HEK293 (cell line): ENCODE measurements around the gene PPIE.

Source experiments
- CTCF ChIA-PET: fragments of 350-600 bp; formaldehyde crosslinking; extraction: SDS; loops from one replicate; lab custom pipeline; 2021; ENCODE audit warnings: antibody characterized with exemption; lab: Yijun Ruan, JAX
- POLR2A ChIA-PET: fragments of 300-600 bp; formaldehyde crosslinking; extraction: SDS; loops from one replicate; lab custom pipeline; 2020; ENCODE audit warnings: antibody characterized with exemption, inconsistent platforms; lab: Yijun Ruan, JAX
- H3K27ac ChIP-seq: fragments of 200-500 bp; sonication (Bioruptor generic); 2 replicates; pipeline ENCODE4 v1.5.1; 2014; ENCODE audit warnings: low read depth, low read length, control low read depth, inconsistent platforms; ENCODE audit errors: extremely low read depth
- H3K36me3 ChIP-seq, 2 experiments: fragments of 200-500 bp in 1 of 2; sonication (Bioruptor generic) in 1 of 2; 1 replicate in 1 of 2; 2 replicates in 1 of 2; pipeline ENCODE4 v1.5.1; 2014 to 2017; ENCODE audit warnings: inconsistent platforms in 2 of 2, low read length in 2 of 2; ENCODE audit not compliant: control insufficient read depth in 2 of 2, insufficient read depth in 1 of 2
- H3K4me1 ChIP-seq: fragments of 200-500 bp; sonication (Bioruptor generic); 2 replicates; pipeline ENCODE4 v1.5.1; 2014; ENCODE audit warnings: mild to moderate bottlenecking, low read length, inconsistent platforms; ENCODE audit not compliant: control insufficient read depth, insufficient read depth
- H3K4me3 ChIP-seq: 2 replicates; pipeline ENCODE4 v1.5.1; 2011; ENCODE audit warnings: low read depth, mild to moderate bottlenecking, control low read depth, low read length, moderate library complexity
- H3K9me3 ChIP-seq: fragments of 200-500 bp; sonication (Bioruptor generic); 2 replicates; pipeline ENCODE4 v1.5.1; 2014; ENCODE audit warnings: low read depth, low read length, inconsistent platforms; ENCODE audit not compliant: control insufficient read depth, insufficient read depth
- AEBP2 ChIP-seq: fragments of 450-650 bp; formaldehyde crosslinking; IDR thresholded peaks from 2 replicates; pipeline ENCODE4 v1.5.1; 2016; ENCODE audit warnings: missing biosample characterization, missing genetic modification characterization, borderline replicate concordance
- FEZF1 ChIP-seq: fragments of 450-650 bp; formaldehyde crosslinking; IDR thresholded peaks from 2 replicates; pipeline ENCODE4 v1.5.1; 2016; ENCODE audit warnings: missing biosample characterization, missing genetic modification characterization
- GFI1B ChIP-seq: fragments of 450-650 bp; formaldehyde crosslinking; IDR thresholded peaks from 2 replicates; pipeline ENCODE4 v1.5.1; 2016; ENCODE audit warnings: missing biosample characterization, missing genetic modification characterization
- IKZF3 ChIP-seq: fragments of 450-650 bp; IDR thresholded peaks from 2 replicates; pipeline ENCODE4 v1.5.0; 2018; ENCODE audit warnings: missing biosample characterization, mild to moderate bottlenecking, missing genetic modification characterization, moderate library complexity
- KLF1 ChIP-seq: fragments of 450-650 bp; formaldehyde crosslinking; IDR thresholded peaks from 2 replicates; pipeline ENCODE4 v1.5.1; 2016; ENCODE audit warnings: missing biosample characterization, missing genetic modification characterization
- KLF16 ChIP-seq: fragments of 450-650 bp; formaldehyde crosslinking; IDR thresholded peaks from 2 replicates; pipeline ENCODE4 v1.5.1; 2017; ENCODE audit warnings: missing biosample characterization, missing genetic modification characterization
- KLF9 ChIP-seq: fragments of 450-650 bp; formaldehyde crosslinking; IDR thresholded peaks from 2 replicates; pipeline ENCODE4 v1.5.1; 2016; ENCODE audit warnings: missing biosample characterization, missing genetic modification characterization, low read depth
- MZF1 ChIP-seq: fragments of 450-650 bp; formaldehyde crosslinking; IDR thresholded peaks from 2 replicates; pipeline ENCODE4 v1.5.1; 2017; ENCODE audit warnings: missing biosample characterization, missing genetic modification characterization, borderline replicate concordance
- SCRT2 ChIP-seq: fragments of 450-650 bp; formaldehyde crosslinking; IDR thresholded peaks from 2 replicates; pipeline ENCODE4 v1.5.1; 2016; ENCODE audit warnings: missing biosample characterization, missing genetic modification characterization
- ZBTB20 ChIP-seq: fragments of 450-650 bp; formaldehyde crosslinking; IDR thresholded peaks from 2 replicates; pipeline ENCODE4 v1.5.1; 2016; ENCODE audit warnings: missing biosample characterization, missing genetic modification characterization
- ZBTB48 ChIP-seq: fragments of 450-650 bp; formaldehyde crosslinking; IDR thresholded peaks from 2 replicates; pipeline ENCODE4 v1.5.1; 2016; ENCODE audit warnings: missing biosample characterization, missing genetic modification characterization
- ZNF16 ChIP-seq: fragments of 450-650 bp; formaldehyde crosslinking; IDR thresholded peaks from 2 replicates; pipeline ENCODE4 v1.5.1; 2016; ENCODE audit warnings: low read depth, missing biosample characterization, missing genetic modification characterization
- ZNF175 ChIP-seq: fragments of 450-650 bp; formaldehyde crosslinking; IDR thresholded peaks from 2 replicates; pipeline ENCODE4 v1.5.1; 2016; ENCODE audit warnings: missing biosample characterization, missing genetic modification characterization
- ZNF24 ChIP-seq: fragments of 450-650 bp; formaldehyde crosslinking; IDR thresholded peaks from 2 replicates; pipeline ENCODE4 v1.5.1; 2016; ENCODE audit warnings: missing biosample characterization, missing genetic modification characterization
- ZNF266 ChIP-seq: fragments of 450-650 bp; formaldehyde crosslinking; IDR thresholded peaks from 2 replicates; pipeline ENCODE4 v1.5.1; 2016; ENCODE audit warnings: missing biosample characterization, missing genetic modification characterization, low read depth
- ZNF292 ChIP-seq: fragments of 450-650 bp; formaldehyde crosslinking; IDR thresholded peaks from 2 replicates; pipeline ENCODE4 v1.5.1; 2016; ENCODE audit warnings: low read depth, missing biosample characterization, missing genetic modification characterization, borderline replicate concordance
- ZNF366 ChIP-seq: fragments of 450-650 bp; formaldehyde crosslinking; conservative IDR thresholded peaks from 2 replicates; pipeline ENCODE4 v1.5.1; 2016; ENCODE audit warnings: missing biosample characterization, missing genetic modification characterization
- ZNF423 ChIP-seq: fragments of 450-650 bp; formaldehyde crosslinking; IDR thresholded peaks from 2 replicates; pipeline ENCODE4 v1.5.1; 2016; ENCODE audit warnings: missing biosample characterization, missing genetic modification characterization
- ZNF433 ChIP-seq: fragments of 450-650 bp; formaldehyde crosslinking; IDR thresholded peaks from 2 replicates; pipeline ENCODE4 v1.5.1; 2016; ENCODE audit warnings: missing biosample characterization, missing genetic modification characterization, low read depth
- ZNF561 ChIP-seq: fragments of 450-650 bp; IDR thresholded peaks from 2 replicates; pipeline ENCODE4 v1.5.1; 2018; ENCODE audit warnings: missing biosample characterization, missing genetic modification characterization, borderline replicate concordance
- ZNF664 ChIP-seq: fragments of 450-650 bp; formaldehyde crosslinking; IDR thresholded peaks from 2 replicates; pipeline ENCODE4 v1.5.1; 2016; ENCODE audit warnings: missing biosample characterization, missing genetic modification characterization
- ZNF704 ChIP-seq: fragments of 450-650 bp; formaldehyde crosslinking; IDR thresholded peaks from 2 replicates; pipeline ENCODE4 v1.5.1; 2016; ENCODE audit warnings: missing biosample characterization, missing genetic modification characterization
- ZNF776 ChIP-seq: fragments of 450-650 bp; formaldehyde crosslinking; IDR thresholded peaks from 2 replicates; pipeline ENCODE4 v1.5.0; 2017; ENCODE audit warnings: missing biosample characterization, missing genetic modification characterization, borderline replicate concordance
- ZNF830 ChIP-seq: fragments of 450-650 bp; IDR thresholded peaks from 2 replicates; pipeline ENCODE4 v1.5.0; 2018; ENCODE audit warnings: missing biosample characterization, missing genetic modification characterization, low read depth, mild to moderate bottlenecking, moderate library complexity
- ZNF837 ChIP-seq: fragments of 450-650 bp; formaldehyde crosslinking; IDR thresholded peaks from 2 replicates; pipeline ENCODE4 v1.5.1; 2016; ENCODE audit warnings: missing biosample characterization, missing genetic modification characterization
- ZXDB ChIP-seq: fragments of 450-650 bp; formaldehyde crosslinking; IDR thresholded peaks from 2 replicates; pipeline ENCODE4 v1.5.1; 2016; ENCODE audit warnings: missing biosample characterization, missing genetic modification characterization
- TF ChIP-seq, protein P1 (sequence below): fragments of 450-650 bp; IDR thresholded peaks from 2 replicates; pipeline ENCODE4 v1.5.1; 2018; ENCODE audit warnings: missing biosample characterization, missing genetic modification characterization
- TF ChIP-seq, protein P2 (sequence below): fragments of 450-650 bp; formaldehyde crosslinking; IDR thresholded peaks from 2 replicates; pipeline ENCODE4 v1.5.1; 2016; ENCODE audit warnings: missing biosample characterization, missing genetic modification characterization, low read depth

The PPIE gene

GRCh38 chr1:39699419-39699818, 39.3 kb upstream of the PPIE start:
- Histone ChIP-seq H3K36me3 (no peaks in the 10 kb centered on the region), H3K27ac (no peak overlapping the region), H3K9me3 (no peaks in the 10 kb centered on the region), H3K4me1 (no peaks in the 10 kb centered on the region), H3K4me3 (no peak overlapping the region)
- TF ChIP-seq, protein P1, sequence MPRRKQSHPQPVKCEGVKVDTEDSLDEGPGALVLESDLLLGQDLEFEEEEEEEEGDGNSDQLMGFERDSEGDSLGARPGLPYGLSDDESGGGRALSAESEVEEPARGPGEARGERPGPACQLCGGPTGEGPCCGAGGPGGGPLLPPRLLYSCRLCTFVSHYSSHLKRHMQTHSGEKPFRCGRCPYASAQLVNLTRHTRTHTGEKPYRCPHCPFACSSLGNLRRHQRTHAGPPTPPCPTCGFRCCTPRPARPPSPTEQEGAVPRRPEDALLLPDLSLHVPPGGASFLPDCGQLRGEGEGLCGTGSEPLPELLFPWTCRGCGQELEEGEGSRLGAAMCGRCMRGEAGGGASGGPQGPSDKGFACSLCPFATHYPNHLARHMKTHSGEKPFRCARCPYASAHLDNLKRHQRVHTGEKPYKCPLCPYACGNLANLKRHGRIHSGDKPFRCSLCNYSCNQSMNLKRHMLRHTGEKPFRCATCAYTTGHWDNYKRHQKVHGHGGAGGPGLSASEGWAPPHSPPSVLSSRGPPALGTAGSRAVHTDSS (tag by site-specific recombination), result no peak
- no peak for TF ChIP-seq ZNF776 (tag by site-specific recombination)
- POLR2A ChIA-PET, result interaction anchor here (0.9 kb wide), 1 partner anchor 39 kb away, joined by 9 read pairs; the partner anchor contains the start of gene PPIE
- CTCF ChIA-PET, result interaction anchor here (0.5 to 1.7 kb wide), 2 partner anchors 21 to 46 kb away, joined by 5 to 6 read pairs; no protein-coding TSS in a partner anchor

DNA sequence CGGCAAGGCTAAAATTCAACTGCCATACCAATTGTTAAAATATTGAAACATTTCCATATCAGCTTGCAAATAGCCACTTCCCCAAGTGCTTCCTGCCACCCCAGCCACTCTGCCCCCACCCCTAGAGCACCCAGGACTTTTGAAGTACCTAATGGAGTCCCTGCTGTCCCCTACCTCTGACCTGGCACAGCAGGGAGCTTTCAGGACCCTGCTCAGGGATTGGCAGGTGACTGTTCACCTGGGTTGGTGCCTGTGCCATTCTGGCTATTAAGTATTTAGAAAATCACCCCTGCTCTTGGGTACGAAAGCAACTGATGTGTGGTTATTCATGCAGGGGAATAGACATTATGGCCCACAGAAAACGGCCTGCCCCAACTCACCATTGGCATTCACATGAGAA, 38.3 kb upstream of the PPIE start:
- CTCF ChIA-PET, result interaction anchor here (0.7 to 3.8 kb wide), 3 partner anchors 41 to 143 kb away, joined by 3 to 29 read pairs (median 6); no protein-coding TSS in a partner anchor
- Histone ChIP-seq H3K4me3 (no peak overlapping the region), H3K36me3 (no peaks in the 10 kb centered on the region), H3K9me3 (no peaks in the 10 kb centered on the region), H3K27ac (no peak overlapping the region), H3K4me1 (no peaks in the 10 kb centered on the region)
- no peak for TF ChIP-seq ZNF423 (tag by site-specific recombination)
- TF ChIP-seq ZNF292 (tag by site-specific recombination), result no peak
- no peak for TF ChIP-seq ZNF704 (tag by site-specific recombination)
- TF ChIP-seq ZBTB20 (tag by site-specific recombination), result no peak
- TF ChIP-seq FEZF1 (tag by site-specific recombination), result no peak
- no peak for TF ChIP-seq ZNF830 (tag by site-specific recombination)
- no peak for TF ChIP-seq ZNF266 (tag by site-specific recombination)
- no peak for TF ChIP-seq ZNF837
- no peak for TF ChIP-seq KLF9 (tag by site-specific recombination)
- TF ChIP-seq ZBTB48 (tag by site-specific recombination), result no peak
- TF ChIP-seq ZNF664 (tag by site-specific recombination), result no peak
- no peak for TF ChIP-seq ZNF16
- no peak for TF ChIP-seq AEBP2 (tag by site-specific recombination)
- TF ChIP-seq IKZF3, result no peak
- POLR2A ChIA-PET, result interaction anchor here (0.9 kb wide), 1 partner anchor 38 kb away, joined by 9 read pairs; the partner anchor contains the start of gene PPIE

DNA sequence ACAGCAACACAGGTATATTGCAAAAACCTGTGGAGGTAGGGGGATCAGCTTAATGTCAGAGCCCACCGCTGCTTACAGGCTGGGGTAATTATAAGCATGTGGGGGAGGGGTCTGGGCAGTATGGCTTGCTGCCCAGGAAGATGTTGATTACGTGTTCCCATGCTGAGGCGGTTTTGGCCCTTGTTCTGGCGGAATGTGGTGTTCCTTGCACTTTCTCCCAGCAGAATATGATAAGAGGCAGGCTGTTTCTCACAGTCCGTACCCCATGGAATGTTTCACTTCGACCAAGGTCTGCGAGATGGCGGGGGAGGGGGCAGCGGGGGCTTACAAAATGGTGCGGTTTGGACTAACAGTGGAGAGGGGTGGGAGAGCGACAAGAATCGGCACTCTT, 37.6 kb upstream of the PPIE start:
- H3K9me3 ChIP-seq, result no peaks in the 10 kb centered on the region
- no peak overlapping the region for H3K27ac ChIP-seq
- no peak overlapping the region for H3K4me3 ChIP-seq
- H3K36me3 ChIP-seq, result no peaks in the 10 kb centered on the region
- H3K4me1 ChIP-seq, result no peaks in the 10 kb centered on the region
- ChIA-PET CTCF (interaction anchor here (0.6 to 3.9 kb wide), 13 partner anchors 8 to 273 kb away, joined by 3 to 41 read pairs (median 6); no protein-coding TSS in a partner anchor), POLR2A (no interaction called here)
- TF ChIP-seq KLF1 (tag by site-specific recombination) (no peak), ZXDB (tag by site-specific recombination) (no peak), ZNF561 (tag by site-specific recombination) (no peak), GFI1B (tag by site-specific recombination) (no peak), ZNF24 (no peak), IKZF3 (no peak), ZNF433 (tag by site-specific recombination) (no peak), MZF1 (tag by site-specific recombination) (no peak), ZNF175 (tag by site-specific recombination) (no peak), KLF16 (tag by site-specific recombination) (no peak), ZNF366 (no peak), SCRT2 (tag by site-specific recombination) (no peak)
- TF ChIP-seq, protein P2, sequence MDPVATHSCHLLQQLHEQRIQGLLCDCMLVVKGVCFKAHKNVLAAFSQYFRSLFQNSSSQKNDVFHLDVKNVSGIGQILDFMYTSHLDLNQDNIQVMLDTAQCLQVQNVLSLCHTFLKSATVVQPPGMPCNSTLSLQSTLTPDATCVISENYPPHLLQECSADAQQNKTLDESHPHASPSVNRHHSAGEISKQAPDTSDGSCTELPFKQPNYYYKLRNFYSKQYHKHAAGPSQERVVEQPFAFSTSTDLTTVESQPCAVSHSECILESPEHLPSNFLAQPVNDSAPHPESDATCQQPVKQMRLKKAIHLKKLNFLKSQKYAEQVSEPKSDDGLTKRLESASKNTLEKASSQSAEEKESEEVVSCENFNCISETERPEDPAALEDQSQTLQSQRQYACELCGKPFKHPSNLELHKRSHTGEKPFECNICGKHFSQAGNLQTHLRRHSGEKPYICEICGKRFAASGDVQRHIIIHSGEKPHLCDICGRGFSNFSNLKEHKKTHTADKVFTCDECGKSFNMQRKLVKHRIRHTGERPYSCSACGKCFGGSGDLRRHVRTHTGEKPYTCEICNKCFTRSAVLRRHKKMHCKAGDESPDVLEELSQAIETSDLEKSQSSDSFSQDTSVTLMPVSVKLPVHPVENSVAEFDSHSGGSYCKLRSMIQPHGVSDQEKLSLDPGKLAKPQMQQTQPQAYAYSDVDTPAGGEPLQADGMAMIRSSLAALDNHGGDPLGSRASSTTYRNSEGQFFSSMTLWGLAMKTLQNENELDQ (tag by site-specific recombination), result no peak
